Smooth muscle cell (in vitro differentiated cells): ENCODE measurements around the gene PAX6. TPM values are rescaled to one million over a fixed set of nuclear protein-coding genes. Genes with fewer than 3 reads are reported as not detected.

Experiments used
- DNase-seq: peaks from one replicate; lab custom pipeline; 2025; ENCODE audit not compliant: unreplicated experiment; lab: John Stamatoyannopoulos, UW
- H2AFZ ChIP-seq: fragments of 200-600 bp; sonication (generic); 2 replicates; pipeline ENCODE4 v1.6.0; 2016; ENCODE audit warnings: antibody characterized with exemption, low read depth, mild to moderate bottlenecking
- H3F3A ChIP-seq: fragments of 200-600 bp; sonication (generic); 2 replicates; pipeline ENCODE4 v1.6.0; 2017; ENCODE audit warnings: antibody characterized with exemption, low read depth
- H3K27ac ChIP-seq: fragments of 200-600 bp; sonication (generic); 2 replicates; pipeline ENCODE4 v1.5.1; 2016; ENCODE audit warnings: low read depth, mild to moderate bottlenecking
- H3K27me3 ChIP-seq: fragments of 200-600 bp; sonication (generic); 2 replicates; pipeline ENCODE4 v1.6.1; 2016; ENCODE audit warnings: low read depth, mild to moderate bottlenecking
- H3K36me3 ChIP-seq: fragments of 200-600 bp; sonication (generic); 2 replicates; pipeline ENCODE4 v1.5.1; 2016; ENCODE audit warnings: low read depth
- H3K4me1 ChIP-seq: fragments of 200-600 bp; sonication (generic); 2 replicates; pipeline ENCODE4 v1.5.1; 2016; ENCODE audit warnings: low read depth
- H3K4me2 ChIP-seq: fragments of 200-600 bp; sonication (generic); 2 replicates; pipeline ENCODE4 v1.6.0; 2016; ENCODE audit warnings: mild to moderate bottlenecking
- H3K4me3 ChIP-seq: fragments of 200-600 bp; sonication (generic); 2 replicates; pipeline ENCODE4 v1.5.1; 2016; ENCODE audit warnings: mild to moderate bottlenecking
- H3K79me2 ChIP-seq: fragments of 200-600 bp; sonication (generic); 2 replicates; pipeline ENCODE4 v1.6.0; 2016; ENCODE audit warnings: low read depth, mild to moderate bottlenecking
- H3K9ac ChIP-seq: fragments of 200-600 bp; sonication (generic); 2 replicates; pipeline ENCODE4 v1.6.0; 2016; ENCODE audit warnings: low read depth
- H3K9me3 ChIP-seq: fragments of 200-600 bp; sonication (generic); replicated peaks from 2 replicates; pipeline ENCODE4 v1.5.1; 2016; ENCODE audit warnings: low read depth
- H4K20me1 ChIP-seq: fragments of 200-600 bp; sonication (generic); 2 replicates; pipeline ENCODE4 v1.6.0; 2016; ENCODE audit warnings: low read depth
- CTCF ChIP-seq: fragments of 200-600 bp; sonication (generic); IDR thresholded peaks from 2 replicates; pipeline ENCODE4 v1.5.1; 2017; ENCODE audit warnings: borderline replicate concordance, mild to moderate bottlenecking, antibody characterized with exemption; ENCODE audit not compliant: insufficient read depth, poor library complexity, severe bottlenecking
- WGBS: methylation state at CpG from one replicate; pipeline ENCODE4 v1.1.7; 2016; ENCODE audit warnings: low lambda C conversion rate; 5-methylcytosine and 5-hydroxymethylcytosine counted together
- polyA plus RNA-seq: library from polyadenylated mRNA; unstranded; fragments of >200 nt; fragmentation: Nextera tagmentation; extraction: Ambion mirVana; gene quantifications from 2 replicates; pipeline ENCODE4 v1.2.1, GENCODE V29; 2016
- total RNA-seq: library from RNA; depleted of rRNA; stranded (reverse); fragments of >200 nt; gene quantifications from 2 replicates; pipeline ENCODE4 v1.2.3, GENCODE V29; 2014

Gene PAX6
- total and polyA plus RNA-seq, 2 experiments from 2014 or later: not detected

DNA sequence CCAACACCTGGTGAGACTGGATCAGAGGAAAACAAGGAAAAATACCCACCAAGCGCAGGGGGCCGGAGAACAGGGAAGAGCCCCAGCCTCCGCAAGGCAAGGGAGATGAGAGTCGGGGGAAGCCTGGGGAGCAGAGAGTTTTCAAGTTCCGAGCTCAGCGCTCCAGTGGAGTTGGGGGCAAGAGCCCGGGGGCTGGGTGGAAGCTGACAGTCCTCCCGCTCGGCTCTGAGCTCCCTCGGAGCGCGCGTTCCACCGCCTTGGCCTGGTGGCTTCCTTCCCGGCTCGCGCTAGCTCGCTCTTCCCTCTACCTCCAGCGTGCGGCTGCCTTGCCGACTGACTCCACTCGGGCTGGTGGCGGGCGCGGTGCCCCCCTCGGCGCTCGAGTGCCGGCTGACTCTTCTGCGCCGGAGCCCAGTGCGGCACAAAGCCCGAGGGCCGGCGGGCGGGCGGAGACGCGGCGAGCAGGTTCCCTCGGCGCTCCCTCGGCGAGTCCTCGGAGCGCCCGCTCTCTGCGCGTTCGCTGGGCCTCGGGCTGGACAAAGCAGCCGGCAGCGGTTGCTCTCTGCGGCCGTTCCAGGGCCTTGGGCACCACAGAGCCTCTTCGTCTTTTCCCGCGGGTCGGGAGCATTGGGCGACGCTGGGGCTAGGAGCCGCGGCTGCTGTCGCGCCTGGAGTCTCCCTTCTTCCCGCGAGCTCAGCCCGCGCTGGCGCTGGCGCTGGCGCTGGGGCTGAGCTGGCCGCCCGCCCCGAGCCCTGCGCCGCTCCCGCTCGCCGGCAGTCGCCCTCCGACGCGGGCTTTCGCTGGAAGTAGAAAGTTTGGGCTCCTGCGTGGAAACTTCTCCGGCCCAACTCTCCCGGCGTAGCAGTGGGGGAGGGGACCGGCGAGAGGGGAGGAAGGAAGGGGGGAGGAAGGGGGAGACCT, 1.0 kb downstream of the PAX6 start:
- H3K9me3 ChIP-seq: no peaks in the 10 kb centered on the region
- H4K20me1 ChIP-seq: peaks cover 13% of the 10 kb centered on the region
- peak overlapping the region; percentile 93 for H3K4me2 ChIP-seq
- peak overlapping the region; percentile 44 for H3K4me3 ChIP-seq
- no peak for TF ChIP-seq CTCF
- H3K36me3 ChIP-seq: no peaks in the 10 kb centered on the region
- no peak overlapping the region for H3K27ac ChIP-seq
- H3F3A ChIP-seq: no peaks in the 10 kb centered on the region
- no peak overlapping the region for H3K9ac ChIP-seq
- DNase-seq: no peak
- H3K27me3 ChIP-seq: peaks cover 100% of the 10 kb centered on the region
- H3K79me2 ChIP-seq: no peaks in the 10 kb centered on the region
- H3K4me1 ChIP-seq: peaks cover 70% of the 10 kb centered on the region
- peak overlapping the region; percentile 72 for H2AFZ ChIP-seq
- 2% methylated on average over 76 of the region's 91 CpGs for WGBS

DNA sequence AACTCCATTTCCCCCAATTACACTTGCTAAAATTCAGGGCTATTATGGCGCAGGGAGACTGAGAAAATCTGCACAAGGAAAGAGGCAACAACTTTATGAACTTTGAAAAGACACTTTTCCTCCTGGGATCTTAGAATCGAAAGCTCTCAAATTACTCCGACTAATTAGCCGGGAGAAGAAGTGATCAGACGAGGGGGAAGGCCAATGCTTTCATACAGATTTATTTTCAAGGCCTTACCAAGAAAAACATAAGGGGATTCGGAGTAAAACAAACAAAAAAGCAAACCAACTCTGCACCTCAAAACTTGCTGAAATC, 1.6 kb downstream of the PAX6 start:
- Histone ChIP-seq H3K9me3 (no peaks in the 10 kb centered on the region), H3K27me3 (peaks cover 100% of the 10 kb centered on the region), H2AFZ (no peak overlapping the region), H3K36me3 (no peaks in the 10 kb centered on the region), H4K20me1 (peaks cover 13% of the 10 kb centered on the region), H3K4me2 (peak overlapping the region; percentile 93), H3K9ac (no peak overlapping the region), H3F3A (no peaks in the 10 kb centered on the region), H3K27ac (no peak overlapping the region), H3K79me2 (no peaks in the 10 kb centered on the region), H3K4me1 (peaks cover 70% of the 10 kb centered on the region), H3K4me3 (no peak overlapping the region)
- 9% methylated on average over 6 of the region's 6 CpGs for WGBS
- no peak for DNase-seq
- TF ChIP-seq CTCF: no peak

GRCh38 chr11:31808721-31809540, 2.2 kb downstream of the PAX6 start:
- WGBS: 5% methylated on average over 21 of the region's 21 CpGs
- Histone ChIP-seq H3K9ac (no peak overlapping the region), H4K20me1 (peaks cover 13% of the 10 kb centered on the region), H3K27ac (no peak overlapping the region), H3K4me3 (no peak overlapping the region), H3K4me2 (peak overlapping the region; percentile 93), H3K79me2 (no peaks in the 10 kb centered on the region), H3K36me3 (no peaks in the 10 kb centered on the region), H3K27me3 (peaks cover 100% of the 10 kb centered on the region), H3F3A (no peaks in the 10 kb centered on the region), H3K9me3 (no peaks in the 10 kb centered on the region), H3K4me1 (peaks cover 70% of the 10 kb centered on the region), H2AFZ (no peak overlapping the region)
- DNase-seq: no peak
- no peak for TF ChIP-seq CTCF
